ENCODE results near the gene DDX47.

The DDX47 gene

DNA sequence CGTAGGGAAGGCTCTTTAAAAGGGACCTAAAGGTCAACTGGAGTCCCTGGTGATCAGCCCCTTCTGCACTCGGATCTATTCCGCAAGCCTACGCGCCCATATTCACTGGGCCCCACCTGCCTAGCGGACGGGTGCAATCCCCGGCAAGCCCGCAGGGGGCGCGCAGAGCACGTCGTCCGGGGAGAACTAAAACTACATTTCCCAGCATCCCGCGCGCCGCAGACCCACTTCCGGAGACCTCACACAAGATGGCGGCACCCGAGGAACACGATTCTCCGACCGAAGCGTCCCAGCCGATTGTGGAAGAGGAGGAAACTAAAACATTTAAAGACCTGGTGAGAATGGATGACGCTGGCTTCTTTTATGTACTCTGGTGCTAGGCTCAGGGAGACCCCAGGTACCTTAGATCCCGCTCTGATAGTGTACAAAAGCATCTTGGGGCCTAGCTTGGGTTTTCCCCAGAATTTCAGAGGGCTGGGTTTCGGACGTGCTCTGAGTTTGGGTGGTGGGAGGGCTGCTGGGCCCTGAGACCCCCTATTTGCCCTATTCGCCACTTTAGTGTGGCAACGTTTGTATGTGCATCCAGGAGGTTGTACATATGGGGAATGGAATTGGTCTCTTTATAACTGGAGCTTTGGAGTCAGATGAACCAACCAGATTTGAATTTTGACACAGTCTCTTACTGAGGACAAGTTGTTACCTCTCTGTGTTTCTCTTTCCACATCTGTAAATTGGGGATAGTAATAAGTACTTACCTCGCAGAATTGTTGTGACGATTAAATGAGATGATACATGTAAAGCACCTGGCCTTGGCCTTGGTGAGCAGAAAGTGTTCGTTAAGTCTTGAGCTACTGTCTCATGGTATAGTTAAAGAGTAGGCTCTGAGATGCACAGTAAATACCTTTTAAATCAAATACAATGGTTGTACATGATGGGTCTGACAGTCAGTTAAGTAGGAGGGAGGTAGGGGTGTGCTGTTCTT lies at the start of gene DDX47:
Gene DDX47 (plus strand): TSS at position 227 of the 982 bp plus-strand sequence. CDS start 22 bp downstream, at position 249.
- Histone ChIP-seq H3K27me3 (ENCODE audit: control insufficient read depth in 2 of 2, insufficient read depth in 2 of 2, low read length in 2 of 2) (no peaks in the 10 kb centered on the region), H3K9ac (ENCODE audit: low read depth in 1 of 2, low read length in 2 of 2) (peak within 1 kb of the TSS; percentile 82 to 98), H3K4me1 (ENCODE audit: control insufficient read depth in 2 of 2, insufficient read depth in 2 of 2, low read length in 2 of 2) (peaks cover 7 to 14% of the 10 kb centered on the region in 2 donors), H3K27ac (ENCODE audit: low read depth in 2 of 2, low read length in 2 of 2) (peak within 1 kb of the TSS; percentile 18 to 61), H3K9me3 (ENCODE audit: control insufficient read depth in 2 of 2, low read length in 2 of 2) (no peaks in the 10 kb centered on the region), H3K36me3 (ENCODE audit: control insufficient read depth in 2 of 2, insufficient read depth in 2 of 2, low read length in 2 of 2) (peaks cover 2 to 3% of the 10 kb centered on the region in 2 donors), H3K4me3 (ENCODE audit: low read length in 2 of 2) (peak within 1 kb of the TSS; percentile 90 to 99)

DNA sequence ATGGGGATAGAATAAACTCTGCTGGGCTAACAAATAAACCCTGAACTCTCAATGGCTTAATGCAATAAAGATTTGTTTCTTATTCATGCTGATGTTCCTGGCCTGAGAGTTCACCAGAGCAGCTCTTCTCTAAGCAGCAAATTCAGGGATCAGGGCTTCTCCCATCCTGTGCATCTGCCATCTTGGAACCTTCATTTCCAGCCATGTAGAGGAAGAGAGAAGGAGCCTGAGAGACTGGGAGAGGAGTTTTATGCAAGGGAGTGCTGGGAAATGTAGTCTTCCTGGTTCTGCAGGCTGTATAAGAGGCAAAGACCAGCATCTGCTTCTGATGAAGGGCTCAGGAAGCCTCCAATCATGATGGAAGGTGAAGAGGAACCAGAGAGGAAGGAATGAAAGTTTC lies 48.3 kb upstream of the DDX47 start:
- no peaks in the 10 kb centered on the region for H3K4me1 ChIP-seq (ENCODE audit: control insufficient read depth in 2 of 2, insufficient read depth in 2 of 2, low read length in 2 of 2)
- H3K9ac ChIP-seq (ENCODE audit: low read depth in 1 of 2, low read length in 2 of 2): no peak overlapping the region
- no peaks in the 10 kb centered on the region for H3K9me3 ChIP-seq (ENCODE audit: control insufficient read depth in 2 of 2, low read length in 2 of 2)
- no peak overlapping the region for H3K4me3 ChIP-seq (ENCODE audit: low read length in 2 of 2)
- H3K36me3 ChIP-seq (ENCODE audit: control insufficient read depth in 2 of 2, insufficient read depth in 2 of 2, low read length in 2 of 2): no peaks in the 10 kb centered on the region
- H3K27me3 ChIP-seq (ENCODE audit: control insufficient read depth in 2 of 2, insufficient read depth in 2 of 2, low read length in 2 of 2): no peaks in the 10 kb centered on the region
- H3K27ac ChIP-seq (ENCODE audit: low read depth in 2 of 2, low read length in 2 of 2): no peak overlapping the region

DNA sequence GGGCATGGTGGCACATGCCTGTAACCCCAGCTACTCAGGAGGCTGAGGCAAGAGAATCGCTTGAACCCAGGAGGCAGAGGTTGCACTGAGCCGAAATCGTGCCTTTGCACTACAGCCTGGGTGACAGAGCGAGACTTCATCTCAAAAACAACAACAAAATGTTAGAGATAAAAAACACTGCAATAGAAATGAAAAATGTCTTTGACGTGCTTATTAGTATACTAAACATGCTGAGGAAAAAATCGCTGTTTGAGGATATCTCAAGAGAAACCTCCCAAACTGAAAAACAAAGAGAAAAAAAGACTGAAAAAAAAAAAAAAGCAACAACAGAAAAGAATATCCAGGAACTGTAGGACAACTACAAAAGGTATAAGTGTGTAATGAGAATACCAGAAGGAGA lies 42.9 kb upstream of the DDX47 start:
- Histone ChIP-seq H3K27me3 (ENCODE audit: control insufficient read depth in 2 of 2, insufficient read depth in 2 of 2, low read length in 2 of 2) (no peaks in the 10 kb centered on the region), H3K9ac (ENCODE audit: low read depth in 1 of 2, low read length in 2 of 2) (no peak overlapping the region), H3K36me3 (ENCODE audit: control insufficient read depth in 2 of 2, insufficient read depth in 2 of 2, low read length in 2 of 2) (no peaks in the 10 kb centered on the region), H3K27ac (ENCODE audit: low read depth in 2 of 2, low read length in 2 of 2) (no peak overlapping the region), H3K9me3 (ENCODE audit: control insufficient read depth in 2 of 2, low read length in 2 of 2) (no peaks in the 10 kb centered on the region), H3K4me1 (ENCODE audit: control insufficient read depth in 2 of 2, insufficient read depth in 2 of 2, low read length in 2 of 2) (no peaks in the 10 kb centered on the region), H3K4me3 (ENCODE audit: low read length in 2 of 2) (no peak overlapping the region)

DNA sequence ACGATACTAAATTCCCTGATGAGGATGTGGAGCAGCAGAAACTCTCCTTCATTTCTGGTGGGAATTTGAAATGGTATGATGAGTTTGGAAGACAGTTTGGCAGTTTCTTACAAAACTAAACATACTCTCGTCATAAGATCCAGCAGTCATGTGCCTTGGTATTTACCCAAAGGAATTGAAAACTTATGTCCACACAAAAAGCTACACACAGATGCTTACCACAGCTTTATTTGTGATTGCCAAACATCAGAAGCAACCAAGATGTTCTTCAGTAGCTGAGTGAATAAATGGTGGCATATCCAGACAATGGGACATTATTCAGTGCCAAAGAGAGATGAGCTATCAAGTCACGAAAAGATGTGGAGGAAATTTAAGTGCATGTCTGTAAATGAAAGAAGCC lies 38.4 kb upstream of the DDX47 start:
- Histone ChIP-seq H3K9me3 (ENCODE audit: control insufficient read depth in 2 of 2, low read length in 2 of 2) (no peaks in the 10 kb centered on the region), H3K9ac (ENCODE audit: low read depth in 1 of 2, low read length in 2 of 2) (no peak overlapping the region), H3K4me3 (ENCODE audit: low read length in 2 of 2) (no peak overlapping the region), H3K4me1 (ENCODE audit: control insufficient read depth in 2 of 2, insufficient read depth in 2 of 2, low read length in 2 of 2) (peaks cover 0 to 6% of the 10 kb centered on the region in 2 donors), H3K27me3 (ENCODE audit: control insufficient read depth in 2 of 2, insufficient read depth in 2 of 2, low read length in 2 of 2) (no peaks in the 10 kb centered on the region), H3K27ac (ENCODE audit: low read depth in 2 of 2, low read length in 2 of 2) (no peak overlapping the region), H3K36me3 (ENCODE audit: control insufficient read depth in 2 of 2, insufficient read depth in 2 of 2, low read length in 2 of 2) (no peaks in the 10 kb centered on the region)

DNA sequence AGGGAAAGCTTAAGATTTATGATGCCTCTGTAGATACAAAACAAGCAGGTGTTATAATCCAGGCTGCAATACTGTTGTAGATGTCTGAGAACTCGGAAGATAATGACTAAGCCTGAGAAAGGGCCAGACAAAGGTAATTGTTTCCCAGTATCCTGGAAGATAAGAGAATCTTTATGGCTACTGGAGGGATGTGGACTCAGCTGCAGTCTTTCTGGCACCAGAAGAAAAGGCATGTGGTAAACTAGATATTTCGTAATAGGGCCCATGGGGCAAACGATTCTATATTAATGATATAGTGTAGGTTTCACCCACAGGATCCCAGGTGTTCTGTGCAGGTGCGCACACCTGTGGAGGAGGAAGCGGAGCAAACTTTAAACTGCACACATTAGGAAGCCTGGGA lies 36.9 kb upstream of the DDX47 start:
- Histone ChIP-seq H3K27me3 (ENCODE audit: control insufficient read depth in 2 of 2, insufficient read depth in 2 of 2, low read length in 2 of 2) (no peaks in the 10 kb centered on the region), H3K9me3 (ENCODE audit: control insufficient read depth in 2 of 2, low read length in 2 of 2) (no peaks in the 10 kb centered on the region), H3K4me3 (ENCODE audit: low read length in 2 of 2) (no peak overlapping the region), H3K9ac (ENCODE audit: low read depth in 1 of 2, low read length in 2 of 2) (no peak overlapping the region), H3K4me1 (ENCODE audit: control insufficient read depth in 2 of 2, insufficient read depth in 2 of 2, low read length in 2 of 2) (peaks cover 0 to 6% of the 10 kb centered on the region in 2 donors), H3K27ac (ENCODE audit: low read depth in 2 of 2, low read length in 2 of 2) (peak overlapping the region in 1 of 2 donors; percentile 41), H3K36me3 (ENCODE audit: control insufficient read depth in 2 of 2, insufficient read depth in 2 of 2, low read length in 2 of 2) (no peaks in the 10 kb centered on the region)

DNA sequence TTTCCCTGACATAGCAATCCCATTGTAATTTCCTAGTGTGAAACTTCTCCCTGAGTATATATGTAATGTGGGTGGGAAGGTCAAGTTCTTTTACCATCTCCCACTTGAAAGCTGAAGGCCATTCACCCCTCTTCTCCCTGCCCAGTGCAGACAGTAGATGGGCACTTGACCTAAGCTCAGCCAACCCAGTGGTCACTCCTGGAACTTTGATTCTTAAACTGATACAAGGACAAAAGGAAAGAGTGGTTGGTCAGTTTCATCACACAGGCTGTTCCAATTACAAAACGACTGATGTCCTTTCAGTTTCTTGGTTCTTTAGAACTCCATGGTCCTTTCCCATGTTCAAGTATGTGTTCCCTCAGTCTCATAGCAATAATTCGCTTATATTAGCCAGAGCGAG lies 36.1 kb upstream of the DDX47 start:
- Histone ChIP-seq H3K9ac (ENCODE audit: low read depth in 1 of 2, low read length in 2 of 2) (no peak overlapping the region), H3K9me3 (ENCODE audit: control insufficient read depth in 2 of 2, low read length in 2 of 2) (no peaks in the 10 kb centered on the region), H3K4me1 (ENCODE audit: control insufficient read depth in 2 of 2, insufficient read depth in 2 of 2, low read length in 2 of 2) (peaks cover 0 to 6% of the 10 kb centered on the region in 2 donors), H3K36me3 (ENCODE audit: control insufficient read depth in 2 of 2, insufficient read depth in 2 of 2, low read length in 2 of 2) (no peaks in the 10 kb centered on the region), H3K27me3 (ENCODE audit: control insufficient read depth in 2 of 2, insufficient read depth in 2 of 2, low read length in 2 of 2) (no peaks in the 10 kb centered on the region), H3K4me3 (ENCODE audit: low read length in 2 of 2) (no peak overlapping the region), H3K27ac (ENCODE audit: low read depth in 2 of 2, low read length in 2 of 2) (no peak overlapping the region)

DNA sequence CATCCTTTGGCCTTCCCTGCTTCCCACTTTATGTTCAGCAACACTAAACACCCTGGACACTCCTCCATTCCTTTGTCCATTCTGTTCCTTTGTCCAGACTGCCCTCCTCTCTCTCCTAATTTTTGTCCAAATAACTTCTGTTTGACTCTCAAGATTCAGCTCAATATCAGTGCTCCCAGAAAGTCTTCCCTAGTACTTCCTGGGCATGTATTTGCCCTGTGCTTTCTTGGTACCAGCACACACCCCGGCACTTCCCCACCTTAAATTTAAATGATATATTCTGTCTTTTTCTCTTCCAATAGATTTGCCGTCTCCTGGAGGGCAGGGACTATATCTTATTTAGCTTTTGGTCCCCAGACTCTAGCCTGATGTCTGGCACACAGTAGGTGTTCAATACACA lies 34.1 kb upstream of the DDX47 start:
- Histone ChIP-seq H3K9ac (ENCODE audit: low read depth in 1 of 2, low read length in 2 of 2) (no peak overlapping the region), H3K36me3 (ENCODE audit: control insufficient read depth in 2 of 2, insufficient read depth in 2 of 2, low read length in 2 of 2) (no peaks in the 10 kb centered on the region), H3K4me3 (ENCODE audit: low read length in 2 of 2) (no peak overlapping the region), H3K27ac (ENCODE audit: low read depth in 2 of 2, low read length in 2 of 2) (no peak overlapping the region), H3K9me3 (ENCODE audit: control insufficient read depth in 2 of 2, low read length in 2 of 2) (no peaks in the 10 kb centered on the region), H3K27me3 (ENCODE audit: control insufficient read depth in 2 of 2, insufficient read depth in 2 of 2, low read length in 2 of 2) (no peaks in the 10 kb centered on the region), H3K4me1 (ENCODE audit: control insufficient read depth in 2 of 2, insufficient read depth in 2 of 2, low read length in 2 of 2) (peaks cover 0 to 6% of the 10 kb centered on the region in 2 donors)

DNA sequence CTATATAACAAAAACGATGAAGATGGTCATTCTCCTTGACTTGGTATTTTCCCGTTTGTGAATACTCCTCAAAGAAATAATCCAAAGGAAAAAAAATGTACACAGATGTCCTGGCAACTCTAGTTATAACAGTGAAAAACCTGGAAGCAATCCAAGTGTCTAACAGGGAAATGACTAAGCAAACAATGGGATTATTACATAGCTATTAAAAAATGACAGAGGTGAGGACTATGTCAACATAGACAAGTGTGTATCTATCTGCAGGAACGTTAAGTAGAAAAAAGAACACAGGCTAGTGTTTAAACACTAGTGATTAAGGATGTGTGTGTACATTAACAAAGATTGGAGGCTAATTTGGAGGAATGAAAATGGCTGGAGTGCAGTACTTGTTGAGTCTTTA lies 33.6 kb upstream of the DDX47 start:
- no peak overlapping the region for H3K9ac ChIP-seq (ENCODE audit: low read depth in 1 of 2, low read length in 2 of 2)
- peaks cover 0 to 6% of the 10 kb centered on the region in 2 donors for H3K4me1 ChIP-seq (ENCODE audit: control insufficient read depth in 2 of 2, insufficient read depth in 2 of 2, low read length in 2 of 2)
- no peak overlapping the region for H3K4me3 ChIP-seq (ENCODE audit: low read length in 2 of 2)
- no peaks in the 10 kb centered on the region for H3K27me3 ChIP-seq (ENCODE audit: control insufficient read depth in 2 of 2, insufficient read depth in 2 of 2, low read length in 2 of 2)
- no peaks in the 10 kb centered on the region for H3K9me3 ChIP-seq (ENCODE audit: control insufficient read depth in 2 of 2, low read length in 2 of 2)
- H3K36me3 ChIP-seq (ENCODE audit: control insufficient read depth in 2 of 2, insufficient read depth in 2 of 2, low read length in 2 of 2): no peaks in the 10 kb centered on the region
- H3K27ac ChIP-seq (ENCODE audit: low read depth in 2 of 2, low read length in 2 of 2): no peak overlapping the region

DNA sequence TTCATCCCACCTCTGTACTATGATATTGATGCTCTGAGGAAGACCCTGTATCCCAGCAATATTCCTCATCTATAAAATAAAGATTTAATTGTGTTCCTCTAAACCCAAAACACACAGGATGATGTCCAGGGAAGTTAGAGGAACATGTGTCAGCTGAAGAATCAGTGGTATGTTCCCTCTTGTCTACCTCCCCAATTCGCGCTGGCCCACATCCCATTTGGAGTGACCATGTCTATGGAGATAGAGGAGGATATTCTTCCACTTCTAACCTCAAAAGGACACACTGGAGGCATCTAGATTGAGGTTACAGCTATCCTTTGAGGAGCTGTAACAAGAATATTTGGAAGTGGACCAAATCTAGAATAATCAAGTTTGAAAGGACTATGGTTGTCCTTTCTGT lies 29.0 kb upstream of the DDX47 start:
- Histone ChIP-seq H3K36me3 (ENCODE audit: control insufficient read depth in 2 of 2, insufficient read depth in 2 of 2, low read length in 2 of 2) (no peaks in the 10 kb centered on the region), H3K4me3 (ENCODE audit: low read length in 2 of 2) (no peak overlapping the region), H3K27ac (ENCODE audit: low read depth in 2 of 2, low read length in 2 of 2) (peak overlapping the region; percentile 32 to 41), H3K9ac (ENCODE audit: low read depth in 1 of 2, low read length in 2 of 2) (no peak overlapping the region), H3K27me3 (ENCODE audit: control insufficient read depth in 2 of 2, insufficient read depth in 2 of 2, low read length in 2 of 2) (no peaks in the 10 kb centered on the region), H3K4me1 (ENCODE audit: control insufficient read depth in 2 of 2, insufficient read depth in 2 of 2, low read length in 2 of 2) (peaks cover 12 to 26% of the 10 kb centered on the region in 2 donors), H3K9me3 (ENCODE audit: control insufficient read depth in 2 of 2, low read length in 2 of 2) (no peaks in the 10 kb centered on the region)

DNA sequence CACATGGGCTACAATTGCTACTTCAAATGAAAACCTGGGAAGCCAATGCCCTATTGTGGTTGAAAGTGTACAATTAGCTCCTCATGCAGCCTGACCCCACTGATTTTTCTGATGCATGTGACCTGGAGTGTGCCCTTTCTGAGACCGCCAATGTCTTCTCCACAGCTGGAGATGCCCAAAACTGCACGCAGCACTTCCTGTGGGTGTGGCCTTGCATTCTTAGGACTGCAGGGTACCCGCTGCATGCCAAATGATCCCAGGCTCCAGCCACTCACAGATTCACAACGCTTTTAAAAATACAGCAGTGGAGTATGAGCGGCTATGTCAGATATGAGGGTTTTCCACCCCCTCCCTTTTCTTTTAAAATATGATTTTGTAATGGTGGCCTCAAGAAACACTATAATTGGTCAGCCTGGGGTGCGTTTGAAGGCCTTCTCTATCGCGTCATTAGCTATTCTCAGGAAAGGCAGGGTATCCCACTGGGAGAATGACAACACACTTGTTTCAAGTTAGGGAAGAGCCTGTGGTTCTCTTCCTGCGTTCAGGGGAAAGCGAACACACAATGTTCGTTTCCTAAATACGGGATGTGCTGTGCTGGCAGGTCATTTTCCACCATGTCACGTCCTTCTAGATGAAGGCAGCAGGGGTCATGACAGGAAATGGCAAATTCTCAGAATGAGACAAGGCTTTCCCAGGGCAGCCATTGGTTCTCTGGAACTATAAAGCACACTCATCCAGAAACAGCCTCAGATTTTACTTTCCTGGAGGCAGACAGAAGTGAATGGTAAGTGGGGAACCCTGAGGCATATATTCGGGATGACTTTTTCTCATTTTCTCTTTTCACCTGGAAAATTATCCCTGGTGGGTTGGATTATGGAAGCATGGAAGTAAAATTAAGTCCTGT lies 28.0 kb upstream of the DDX47 start, which contains the start of gene APOLD1:
Gene APOLD1 (plus strand): TSS at position 749 of the 904 bp plus-strand sequence. CDS start 33 bp downstream, at position 782.
- Histone ChIP-seq H3K27ac (ENCODE audit: low read depth in 2 of 2, low read length in 2 of 2) (peak within 1 kb of the TSS; percentile 81 to 88), H3K4me3 (ENCODE audit: low read length in 2 of 2) (peak within 1 kb of the TSS; percentile 62 to 82), H3K36me3 (ENCODE audit: control insufficient read depth in 2 of 2, insufficient read depth in 2 of 2, low read length in 2 of 2) (no peaks in the 10 kb centered on the region), H3K27me3 (ENCODE audit: control insufficient read depth in 2 of 2, insufficient read depth in 2 of 2, low read length in 2 of 2) (no peaks in the 10 kb centered on the region), H3K9ac (ENCODE audit: low read depth in 1 of 2, low read length in 2 of 2) (peak within 1 kb of the TSS; percentile 80 to 83), H3K4me1 (ENCODE audit: control insufficient read depth in 2 of 2, insufficient read depth in 2 of 2, low read length in 2 of 2) (peaks cover 16 to 22% of the 10 kb centered on the region in 2 donors), H3K9me3 (ENCODE audit: control insufficient read depth in 2 of 2, low read length in 2 of 2) (no peaks in the 10 kb centered on the region)
